Muscle layer of colon (tissue), 2 donors: ENCODE measurements around the gene DOK4.
"Not testable (repeated sequence)": the region's sequence is repeated elsewhere in the genome, so short reads cannot be mapped to it uniquely, and the experiment has no call there.

Experiments
- H3K27ac ChIP-seq: one replicate; pipeline ENCODE4 v1.7.0; 2013; ENCODE audit warnings: low read depth, mild to moderate bottlenecking, low read length, moderate library complexity
- H3K27me3 ChIP-seq, 2 donors: one replicate each; pipeline ENCODE4 v1.7.0; 2013; ENCODE audit warnings: low read length in 2 of 2, mild to moderate bottlenecking in 2 of 2; ENCODE audit not compliant: insufficient read depth in 2 of 2, control insufficient read depth in 1 of 2
- H3K36me3 ChIP-seq: one replicate; pipeline ENCODE4 v1.7.0; 2013; ENCODE audit warnings: mild to moderate bottlenecking, low read length; ENCODE audit not compliant: insufficient read depth
- H3K4me1 ChIP-seq: one replicate; pipeline ENCODE4 v1.7.0; 2013; ENCODE audit warnings: mild to moderate bottlenecking, low read length; ENCODE audit not compliant: insufficient read depth
- H3K4me3 ChIP-seq, 2 donors: one replicate each; pipeline ENCODE4 v1.7.0; 2013; ENCODE audit warnings: low read length in 2 of 2, low read depth in 1 of 2, mild to moderate bottlenecking in 1 of 2, moderate library complexity in 1 of 2
- H3K9ac ChIP-seq: one replicate; pipeline ENCODE4 v1.7.0; 2013; ENCODE audit warnings: low read length
- H3K9me3 ChIP-seq: one replicate; pipeline ENCODE4 v1.7.0; 2013; ENCODE audit warnings: mild to moderate bottlenecking, low read length
- donor health status: abdominal sarcoma.
- donor health status: Adenocarcinoma of cecum.

The DOK4 gene

GRCh38 chr16:57508035-57508425 is 21.7 kb upstream of the DOK4 start:
- no peak overlapping the region for H3K27ac ChIP-seq
- peaks cover 0 to 4% of the 10 kb centered on the region in 2 donors for H3K27me3 ChIP-seq
- H3K9ac ChIP-seq, result no peak overlapping the region
- H3K4me1 ChIP-seq, result no peaks in the 10 kb centered on the region
- no peaks in the 10 kb centered on the region for H3K36me3 ChIP-seq
- no peak overlapping the region for H3K4me3 ChIP-seq
- H3K9me3 ChIP-seq, result no peaks in the 10 kb centered on the region

DNA sequence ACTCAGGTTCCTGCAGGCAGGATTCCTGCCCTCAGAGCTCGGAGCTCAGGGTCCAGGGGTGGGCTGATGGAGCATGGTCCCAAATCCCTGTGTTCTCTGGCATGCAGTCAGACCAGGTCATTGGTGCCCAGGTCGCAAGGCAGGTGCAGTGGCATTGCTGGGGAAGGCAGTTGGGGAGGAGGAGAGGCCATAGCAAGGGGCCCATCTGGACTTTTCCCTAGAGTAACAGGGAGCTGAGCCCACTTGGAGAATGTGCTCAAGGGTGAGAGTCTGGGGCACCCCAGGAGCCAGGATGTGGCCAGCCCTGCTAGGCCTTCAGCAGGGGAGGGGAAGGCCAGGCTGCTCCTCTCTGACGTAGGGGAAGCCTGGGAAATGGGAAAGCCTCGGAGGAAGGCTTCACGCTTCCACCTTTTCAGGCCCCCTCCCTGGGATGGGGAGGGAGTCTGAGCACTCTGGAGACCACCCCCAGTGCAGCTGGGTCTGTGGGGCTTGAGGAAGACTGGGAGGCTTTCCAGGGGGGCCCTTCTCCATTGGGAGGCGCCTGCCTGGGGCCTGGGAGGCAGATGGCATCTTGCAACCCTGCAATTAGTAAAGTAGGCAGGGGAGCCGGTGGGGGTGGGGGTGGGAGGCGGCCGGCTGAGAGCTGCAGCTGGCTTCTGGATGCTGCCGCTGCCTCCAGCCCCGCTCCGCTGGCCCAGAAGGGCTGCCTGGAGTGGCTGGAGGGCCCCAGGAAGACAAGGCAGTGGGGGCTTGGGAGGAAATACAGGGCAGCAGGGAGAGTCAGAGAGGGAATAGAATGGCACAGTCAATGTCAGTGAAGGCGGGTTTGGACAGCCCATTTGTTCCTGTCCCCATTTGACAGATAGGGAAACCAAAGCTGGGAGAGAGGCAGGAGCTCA is 21.1 kb upstream of the DOK4 start:
- Histone ChIP-seq H3K27me3 (peaks cover 0 to 4% of the 10 kb centered on the region in 2 donors), H3K36me3 (no peaks in the 10 kb centered on the region), H3K27ac (no peak overlapping the region), H3K4me3 (no peak overlapping the region), H3K4me1 (no peaks in the 10 kb centered on the region), H3K9me3 (no peaks in the 10 kb centered on the region), H3K9ac (no peak overlapping the region)

DNA sequence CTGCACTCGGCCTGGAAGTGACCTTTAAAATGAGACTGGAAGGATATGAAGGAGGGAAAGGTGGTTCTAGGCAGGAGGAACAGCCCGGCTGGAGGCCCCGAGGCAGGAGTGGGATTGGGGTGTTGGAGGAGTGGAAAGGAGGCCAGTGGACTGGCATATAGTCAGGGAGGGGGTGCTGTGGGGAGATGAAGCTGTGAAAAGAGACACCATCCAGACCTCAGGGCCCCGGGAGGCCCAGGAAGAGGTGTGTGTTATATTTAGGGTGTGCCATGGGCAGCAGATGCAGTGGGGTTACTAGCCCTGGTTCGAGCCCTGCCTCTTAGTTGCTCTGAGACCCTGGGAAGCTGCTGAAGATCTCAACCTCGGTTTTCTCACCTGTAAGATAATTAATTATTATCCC is 18.9 kb upstream of the DOK4 start:
- Histone ChIP-seq H3K27me3 (peaks cover 0 to 4% of the 10 kb centered on the region in 2 donors), H3K36me3 (no peaks in the 10 kb centered on the region), H3K9ac (no peak overlapping the region), H3K27ac (no peak overlapping the region), H3K4me1 (no peaks in the 10 kb centered on the region), H3K4me3 (no peak overlapping the region), H3K9me3 (no peaks in the 10 kb centered on the region)

DNA sequence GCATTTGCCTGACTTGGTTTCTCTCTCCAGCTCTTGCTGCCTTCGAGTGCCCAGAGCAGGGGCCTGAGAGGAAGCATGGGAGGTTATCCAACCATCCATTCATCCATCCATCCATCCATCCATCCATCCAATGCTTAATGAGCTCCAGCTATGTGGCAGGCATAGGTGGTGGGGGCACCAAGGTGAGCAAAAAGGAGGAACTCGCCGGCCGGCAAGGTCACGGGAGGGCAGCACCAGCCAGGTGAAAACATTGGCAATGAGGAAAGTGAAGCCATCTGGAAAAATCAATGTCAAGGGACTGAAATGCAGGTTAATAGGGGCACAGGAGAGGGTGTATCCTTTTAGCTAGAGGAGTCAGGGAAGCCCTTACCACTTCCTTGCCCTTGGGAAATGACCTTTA is 18.2 kb upstream of the DOK4 start:
- no peak overlapping the region for H3K27ac ChIP-seq
- H3K9me3 ChIP-seq, result no peaks in the 10 kb centered on the region
- H3K4me3 ChIP-seq, result no peak overlapping the region
- H3K36me3 ChIP-seq, result no peaks in the 10 kb centered on the region
- no peak overlapping the region for H3K9ac ChIP-seq
- H3K4me1 ChIP-seq, result no peaks in the 10 kb centered on the region
- H3K27me3 ChIP-seq, result peaks cover 0 to 4% of the 10 kb centered on the region in 2 donors

DNA sequence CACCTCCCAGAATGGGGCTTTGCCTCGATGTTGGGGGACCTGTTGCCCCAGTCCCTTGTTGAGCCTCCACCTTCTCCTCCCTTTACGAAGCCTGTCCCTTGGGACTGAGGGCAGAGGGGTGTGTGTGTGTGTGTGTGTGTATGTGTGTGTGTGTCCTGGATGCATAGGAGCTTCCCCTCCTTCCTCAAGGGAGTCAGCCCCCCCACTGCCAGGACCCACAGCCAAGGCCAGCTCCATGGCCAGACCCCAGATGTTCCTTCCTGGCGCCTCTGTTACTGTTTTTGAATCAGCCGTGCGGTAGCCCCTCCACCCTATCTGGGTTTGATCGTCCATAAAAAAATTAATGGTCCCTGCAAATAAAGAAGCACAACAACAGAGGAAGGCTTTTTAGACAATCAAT is 17.7 kb upstream of the DOK4 start:
- Histone ChIP-seq H3K4me3 (no peak overlapping the region), H3K4me1 (no peaks in the 10 kb centered on the region), H3K9me3 (no peaks in the 10 kb centered on the region), H3K9ac (no peak overlapping the region), H3K27me3 (peaks cover 0 to 4% of the 10 kb centered on the region in 2 donors), H3K36me3 (no peaks in the 10 kb centered on the region), H3K27ac (no peak overlapping the region)

- no peaks in the 10 kb centered on the region for H3K36me3 ChIP-seq
- H3K9ac ChIP-seq, result no peak overlapping the region
- H3K9me3 ChIP-seq, result no peaks in the 10 kb centered on the region
- H3K4me1 ChIP-seq, result no peaks in the 10 kb centered on the region
- H3K4me3 ChIP-seq, result no peak overlapping the region
- H3K27me3 ChIP-seq, result peaks cover 0 to 4% of the 10 kb centered on the region in 2 donors
- no peak overlapping the region for H3K27ac ChIP-seq
These were observed 17.1 kb upstream of the DOK4 start for GRCh38 chr16:57503366-57503765.

- Histone ChIP-seq H3K36me3 (no peaks in the 10 kb centered on the region), H3K9ac (no peak overlapping the region), H3K27ac (no peak overlapping the region), H3K27me3 (peaks cover 0 to 2% of the 10 kb centered on the region in 2 donors), H3K9me3 (no peaks in the 10 kb centered on the region), H3K4me1 (no peaks in the 10 kb centered on the region), H3K4me3 (no peak overlapping the region)
These were observed 15.9 kb upstream of the DOK4 start for GRCh38 chr16:57502048-57502775.

- Histone ChIP-seq H3K4me1 (no peaks in the 10 kb centered on the region), H3K36me3 (no peaks in the 10 kb centered on the region), H3K27ac (no peak overlapping the region), H3K9me3 (no peaks in the 10 kb centered on the region), H3K27me3 (no peaks in the 10 kb centered on the region), H3K4me3 (no peak overlapping the region), H3K9ac (no peak overlapping the region)
These were observed 15.2 kb upstream of the DOK4 start for GRCh38 chr16:57501492-57501891.

DNA sequence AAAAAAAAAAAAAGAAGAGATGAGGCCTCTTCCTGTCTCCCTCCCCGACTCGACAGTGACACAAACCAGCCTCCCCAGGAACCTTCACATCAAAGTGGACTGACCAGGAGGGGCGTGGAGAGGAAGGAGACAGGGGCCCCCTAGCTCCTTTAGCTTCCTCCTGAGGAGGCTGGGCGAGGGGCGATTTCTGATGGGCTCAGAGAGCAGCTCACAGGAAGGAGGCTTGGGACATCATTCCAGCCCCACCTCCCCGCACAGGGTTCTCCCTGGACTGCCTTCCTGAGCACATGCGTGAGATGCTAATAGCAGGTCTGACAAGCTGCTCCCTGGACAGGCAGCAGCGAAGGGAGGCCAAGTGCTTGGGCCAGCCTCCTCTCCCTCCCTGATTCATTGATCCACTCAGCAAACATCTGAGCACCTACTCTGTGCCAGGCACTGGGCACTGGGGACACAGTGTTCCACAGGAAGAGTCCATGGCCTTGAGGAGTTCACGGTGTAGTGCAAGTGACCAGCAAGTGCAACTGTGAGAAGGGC is 14.4 kb upstream of the DOK4 start:
- no peak overlapping the region for H3K9ac ChIP-seq
- H3K9me3 ChIP-seq, result no peaks in the 10 kb centered on the region
- no peaks in the 10 kb centered on the region for H3K4me1 ChIP-seq
- no peak overlapping the region for H3K4me3 ChIP-seq
- no peaks in the 10 kb centered on the region for H3K36me3 ChIP-seq
- no peaks in the 10 kb centered on the region for H3K27me3 ChIP-seq
- no peak overlapping the region for H3K27ac ChIP-seq

DNA sequence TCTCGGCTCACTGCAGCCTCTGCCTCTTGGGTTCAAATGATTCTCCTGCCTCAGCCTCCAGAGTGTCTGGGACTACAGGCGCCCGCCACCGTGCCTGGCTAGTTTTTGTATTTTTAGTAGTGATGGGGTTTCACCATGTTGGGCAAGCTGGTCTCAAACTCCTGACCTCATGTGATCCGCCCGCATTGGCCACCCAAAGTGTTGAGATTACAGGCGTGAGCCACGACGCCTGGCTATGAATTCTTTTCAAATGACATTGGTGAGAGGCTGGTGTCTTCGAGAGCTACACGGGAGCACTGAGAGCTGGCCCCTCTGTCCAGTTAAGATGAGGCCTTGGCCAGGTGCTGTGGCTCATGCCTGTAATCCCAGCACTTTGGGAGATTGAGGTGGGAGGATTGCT is 13.6 kb upstream of the DOK4 start:
- H3K36me3 ChIP-seq, H3K27me3 ChIP-seq, H3K9me3 ChIP-seq, H3K4me3 ChIP-seq, H3K9ac ChIP-seq, H3K27ac ChIP-seq, H3K4me1 ChIP-seq: not testable (repeated sequence)

- Histone ChIP-seq H3K4me3 (no peak overlapping the region), H3K27ac (no peak overlapping the region), H3K9me3 (no peaks in the 10 kb centered on the region), H3K4me1 (no peaks in the 10 kb centered on the region), H3K9ac (no peak overlapping the region), H3K27me3 (no peaks in the 10 kb centered on the region), H3K36me3 (no peaks in the 10 kb centered on the region)
These were observed 11.7 kb upstream of the DOK4 start for GRCh38 chr16:57498031-57498430.
